Activated CD4-positive, alpha-beta T cell treated with anti-CD3 and anti-CD28 coated beads for 36 hours (primary cell): ENCODE measurements around the gene GATD1. TPM values are rescaled to one million over a fixed set of nuclear protein-coding genes. Genes with fewer than 3 reads are reported as not detected.

Experiments
- ATAC-seq: fragments of 200-7000 bp; cut with Tn5 transposase; one replicate; pipeline ENCODE4 v1.10.0; 2021; ENCODE audit warnings: mild to moderate bottlenecking, moderate library complexity
- CTCF ChIA-PET: fragments of 350-600 bp; sonication (Branson Sonifier 250); formaldehyde crosslinking; loops from one replicate; lab custom pipeline; 2021; ENCODE audit warnings: antibody characterized with exemption; lab: Charles Lee
- POLR2A ChIA-PET: fragments of 350-600 bp; sonication (Branson Sonifier 250); formaldehyde crosslinking; loops from one replicate; lab custom pipeline; 2021; ENCODE audit warnings: antibody characterized with exemption, inconsistent platforms; lab: Charles Lee
- DNase-seq: peaks from one replicate; pipeline ENCODE4 v3.0.0-alpha.2; 2020
- H3K27ac Mint-ChIP-seq: one replicate; pipeline ENCODE4 v1.8.0; 2021; ENCODE audit warnings: mixed read lengths
- H3K27me3 Mint-ChIP-seq: one replicate; pipeline ENCODE4 v1.8.0; 2021; ENCODE audit warnings: mixed read lengths
- H3K36me3 Mint-ChIP-seq: one replicate; pipeline ENCODE4 v1.8.0; 2021; ENCODE audit warnings: low read depth, mixed read lengths
- H3K4me1 Mint-ChIP-seq: one replicate; pipeline ENCODE4 v1.8.0; 2021; ENCODE audit warnings: mixed read lengths
- H3K4me3 Mint-ChIP-seq: one replicate; pipeline ENCODE4 v1.8.0; 2021; ENCODE audit warnings: mild to moderate bottlenecking, moderate library complexity, mixed read lengths
- H3K9me3 Mint-ChIP-seq: one replicate; pipeline ENCODE4 v1.8.0; 2021; ENCODE audit warnings: low read depth, mixed read lengths
- intact Hi-C, 2 experiments: fragments of 100-400 bp; cut with DNase I in 1 of 2; cut with micrococcal nuclease in 1 of 2; formaldehyde crosslinking; loops; one replicate each; pipeline versions ENCODE4 v1.14.2 to v1.15.1; 2022 to 2024; cut with DNase I, micrococcal nuclease
- total RNA-seq, 2 experiments: library from RNA; stranded (reverse); gene quantifications; one replicate each; pipeline ENCODE4 v1.2.3, GENCODE V29; 2021

Gene GATD1
- total RNA-seq, 2 experiments from 2014 or later = 45.7 to 59.8 TPM

- Mint-ChIP-seq H3K27ac (no peak overlapping the region), H3K9me3 (no peaks in the 10 kb centered on the region), H3K4me3 (no peak overlapping the region), H3K36me3 (peaks cover 11% of the 10 kb centered on the region), H3K4me1 (peaks cover 14% of the 10 kb centered on the region), H3K27me3 (no peaks in the 10 kb centered on the region)
- DNase-seq (no peak), ATAC-seq (no peak)
- POLR2A ChIA-PET = no interaction called here
- CTCF ChIA-PET = no interaction called here
- intact Hi-C loops = no loop called here
These were observed 3.9 kb downstream of the GATD1 start for GRCh38 chr11:773425-773824.

- DNase-seq (no peak), ATAC-seq (no peak)
- Mint-ChIP-seq H3K27ac (no peak overlapping the region), H3K27me3 (no peaks in the 10 kb centered on the region), H3K4me1 (peaks cover 14% of the 10 kb centered on the region), H3K36me3 (peaks cover 11% of the 10 kb centered on the region), H3K9me3 (no peaks in the 10 kb centered on the region), H3K4me3 (no peak overlapping the region)
- intact Hi-C loops = no loop called here
- CTCF ChIA-PET = no interaction called here
- POLR2A ChIA-PET = no interaction called here
These were observed 4.6 kb downstream of the GATD1 start for GRCh38 chr11:772429-773390.

- POLR2A ChIA-PET = no interaction called here
These were observed 5.6 kb downstream of the GATD1 start for GRCh38 chr11:771617-772204.

GRCh38 chr11:770642-771616, 6.4 kb downstream of the GATD1 start:
- POLR2A ChIA-PET = no interaction called here
- DNase-seq (no peak), ATAC-seq (no peak)
- CTCF ChIA-PET = no interaction called here
- Mint-ChIP-seq H3K27ac (no peak overlapping the region), H3K27me3 (no peaks in the 10 kb centered on the region), H3K9me3 (no peaks in the 10 kb centered on the region), H3K4me1 (peaks cover 19% of the 10 kb centered on the region), H3K36me3 (peaks cover 10% of the 10 kb centered on the region), H3K4me3 (no peak overlapping the region)
- intact Hi-C loops = no loop called here

More at GRCh38 chr11:771617-772204, 5.6 kb downstream of the GATD1 start:
- intact Hi-C loops = no loop called here
- ATAC-seq (no peak), DNase-seq (no peak)
- H3K9me3 Mint-ChIP-seq = no peaks in the 10 kb centered on the region
- H3K4me3 Mint-ChIP-seq = no peak overlapping the region
- CTCF ChIA-PET = no interaction called here
- H3K36me3 Mint-ChIP-seq = peaks cover 11% of the 10 kb centered on the region
- H3K27me3 Mint-ChIP-seq = no peaks in the 10 kb centered on the region
- no peak overlapping the region for H3K27ac Mint-ChIP-seq
- H3K4me1 Mint-ChIP-seq = peaks cover 19% of the 10 kb centered on the region

- no peaks in the 10 kb centered on the region for H3K27me3 Mint-ChIP-seq
- peaks cover 14% of the 10 kb centered on the region for H3K36me3 Mint-ChIP-seq
- intact Hi-C loops = no loop called here
- ChIA-PET CTCF (no interaction called here), POLR2A (no interaction called here)
- no peak overlapping the region for H3K4me3 Mint-ChIP-seq
- no peak overlapping the region for H3K27ac Mint-ChIP-seq
- no peak for DNase-seq
- H3K9me3 Mint-ChIP-seq = no peaks in the 10 kb centered on the region
- peaks cover 12% of the 10 kb centered on the region for H3K4me1 Mint-ChIP-seq
- no peak for ATAC-seq
These were observed 7.2 kb downstream of the GATD1 start for GRCh38 chr11:769887-770641.

- H3K9me3 Mint-ChIP-seq = no peaks in the 10 kb centered on the region
- CTCF ChIA-PET = no interaction called here
- peaks cover 10% of the 10 kb centered on the region for H3K4me1 Mint-ChIP-seq
- intact Hi-C loops = no loop called here
- POLR2A ChIA-PET = no interaction called here
- H3K27ac Mint-ChIP-seq = no peak overlapping the region
- no peak overlapping the region for H3K4me3 Mint-ChIP-seq
- ATAC-seq = no peak
- peaks cover 25% of the 10 kb centered on the region for H3K36me3 Mint-ChIP-seq
- H3K27me3 Mint-ChIP-seq = no peaks in the 10 kb centered on the region
- no peak for DNase-seq
These were observed 10.0 kb downstream of the GATD1 start for GRCh38 chr11:767238-767637.

GRCh38 chr11:766936-767210, 10.4 kb downstream of the GATD1 start:
- Mint-ChIP-seq H3K9me3 (no peaks in the 10 kb centered on the region), H3K27ac (peak overlapping the region; percentile 14), H3K36me3 (peaks cover 28% of the 10 kb centered on the region), H3K4me3 (no peak overlapping the region), H3K4me1 (peaks cover 10% of the 10 kb centered on the region), H3K27me3 (no peaks in the 10 kb centered on the region)
- DNase-seq (no peak), ATAC-seq (no peak)
- ChIA-PET CTCF (interaction anchor here (1.0 kb wide), 1 partner anchor 40 kb away, joined by 3 read pairs; no protein-coding TSS in a partner anchor), POLR2A (no interaction called here)
- intact Hi-C loops = no loop called here

- Mint-ChIP-seq H3K27me3 (no peaks in the 10 kb centered on the region), H3K36me3 (peaks cover 33% of the 10 kb centered on the region), H3K4me1 (peaks cover 10% of the 10 kb centered on the region), H3K27ac (peak overlapping the region; percentile 14), H3K9me3 (no peaks in the 10 kb centered on the region), H3K4me3 (no peak overlapping the region)
- POLR2A ChIA-PET = no interaction called here
- no peak for DNase-seq
- CTCF ChIA-PET = interaction anchor here (0.7 to 1.3 kb wide), 5 partner anchors 10 to 557 kb away, joined by 3 read pairs; partner anchors contain the start of gene TMEM80
- intact Hi-C loops = no loop called here
- peak; percentile 64 for ATAC-seq
These were observed 11.0 kb downstream of the GATD1 start for GRCh38 chr11:766106-766935.

GRCh38 chr11:765802-766091, 11.5 kb downstream of the GATD1 start:
- ChIA-PET CTCF (interaction anchor here (0.7 to 1.3 kb wide), 5 partner anchors 10 to 557 kb away, joined by 3 read pairs; partner anchors contain the start of gene TMEM80), POLR2A (no interaction called here)
- H3K4me1 Mint-ChIP-seq = peaks cover 10% of the 10 kb centered on the region
- peaks cover 33% of the 10 kb centered on the region for H3K36me3 Mint-ChIP-seq
- ATAC-seq = no peak
- no peaks in the 10 kb centered on the region for H3K9me3 Mint-ChIP-seq
- no peak overlapping the region for H3K4me3 Mint-ChIP-seq
- intact Hi-C loops = no loop called here
- no peak for DNase-seq
- H3K27me3 Mint-ChIP-seq = no peaks in the 10 kb centered on the region
- no peak overlapping the region for H3K27ac Mint-ChIP-seq

GRCh38 chr11:765025-765801, 12.1 kb downstream of the GATD1 start:
- Mint-ChIP-seq H3K9me3 (no peaks in the 10 kb centered on the region), H3K27me3 (no peaks in the 10 kb centered on the region), H3K4me3 (no peak overlapping the region), H3K4me1 (peaks cover 12% of the 10 kb centered on the region), H3K36me3 (peaks cover 31% of the 10 kb centered on the region), H3K27ac (no peak overlapping the region)
- ATAC-seq (peak; percentile 66), DNase-seq (peak; percentile 77)
- ChIA-PET CTCF (interaction anchor here (0.7 to 1.3 kb wide), 4 partner anchors 9 to 133 kb away, joined by 3 read pairs; partner anchors contain the start of gene TMEM80), POLR2A (no interaction called here)
- intact Hi-C loops = no loop called here
